Osteoblast (primary cell): ENCODE measurements around the gene HS3ST6. TPM values are rescaled to one million over a fixed set of nuclear protein-coding genes. Genes with fewer than 3 reads are reported as not detected.
"Not testable (repeated sequence)": the region's sequence is repeated elsewhere in the genome, so short reads cannot be mapped to it uniquely, and the experiment has no call there.

Experiments used
- DNase-seq: peaks from one replicate; pipeline ENCODE4 v3.0.0; 2011; ENCODE audit warnings: low spot score, mixed read lengths; ENCODE audit not compliant: insufficient read length; ENCODE audit errors: missing footprints
- H2AFZ ChIP-seq: 2 replicates; pipeline ENCODE4 v1.6.0; 2011; ENCODE audit warnings: mild to moderate bottlenecking, low read length
- H3K27ac ChIP-seq: 2 replicates; pipeline ENCODE4 v1.5.1; 2011; ENCODE audit warnings: mild to moderate bottlenecking, low read depth, low read length, moderate library complexity
- H3K27me3 ChIP-seq: 2 replicates; pipeline ENCODE4 v1.6.0; 2012; ENCODE audit warnings: mild to moderate bottlenecking, control low read depth, inconsistent platforms, low read length, moderate library complexity; ENCODE audit not compliant: insufficient read depth
- H3K36me3 ChIP-seq: 2 replicates; pipeline ENCODE4 v1.5.1; 2011; ENCODE audit warnings: mild to moderate bottlenecking, low read length, control low read depth, moderate library complexity; ENCODE audit not compliant: insufficient read depth
- H3K4me1 ChIP-seq: 2 replicates; pipeline ENCODE4 v1.5.1; 2011; ENCODE audit warnings: mild to moderate bottlenecking, low read length, control low read depth, moderate library complexity; ENCODE audit not compliant: insufficient read depth
- H3K4me2 ChIP-seq: 2 replicates; pipeline ENCODE4 v1.6.0; 2011; ENCODE audit warnings: mild to moderate bottlenecking, low read length; ENCODE audit not compliant: insufficient read depth
- H3K4me3 ChIP-seq: fragments of 200-600 bp; sonication (generic); 3 replicates; pipeline ENCODE4 v1.5.1; 2012; ENCODE audit warnings: mild to moderate bottlenecking, low read length, inconsistent platforms; ENCODE audit not compliant: insufficient read depth
- H3K79me2 ChIP-seq: 2 replicates; pipeline ENCODE4 v1.6.0; 2012; ENCODE audit warnings: mild to moderate bottlenecking, low read length, control low read depth, inconsistent platforms; ENCODE audit not compliant: insufficient read depth
- H3K9me3 ChIP-seq: 2 replicates; pipeline ENCODE4 v1.5.1; 2011; ENCODE audit warnings: low read depth, low read length, control low read depth
- H4K20me1 ChIP-seq: 2 replicates; pipeline ENCODE4 v1.6.0; 2012; ENCODE audit warnings: mild to moderate bottlenecking, low read length, control low read depth; ENCODE audit not compliant: insufficient read depth
- total RNA-seq: library from RNA; depleted of rRNA; stranded (reverse); fragments of >200 nt; gene quantifications from 2 replicates; pipeline ENCODE4 v1.2.3, GENCODE V29; 2012
- TF ChIP-seq, protein P1 (sequence below): IDR thresholded peaks from 2 replicates; pipeline ENCODE4 v1.5.1; 2011; ENCODE audit warnings: mild to moderate bottlenecking, low read depth, low read length, moderate library complexity; ENCODE audit errors: extremely low read depth

Gene HS3ST6
- total RNA-seq, 1 donor = not detected

DNA sequence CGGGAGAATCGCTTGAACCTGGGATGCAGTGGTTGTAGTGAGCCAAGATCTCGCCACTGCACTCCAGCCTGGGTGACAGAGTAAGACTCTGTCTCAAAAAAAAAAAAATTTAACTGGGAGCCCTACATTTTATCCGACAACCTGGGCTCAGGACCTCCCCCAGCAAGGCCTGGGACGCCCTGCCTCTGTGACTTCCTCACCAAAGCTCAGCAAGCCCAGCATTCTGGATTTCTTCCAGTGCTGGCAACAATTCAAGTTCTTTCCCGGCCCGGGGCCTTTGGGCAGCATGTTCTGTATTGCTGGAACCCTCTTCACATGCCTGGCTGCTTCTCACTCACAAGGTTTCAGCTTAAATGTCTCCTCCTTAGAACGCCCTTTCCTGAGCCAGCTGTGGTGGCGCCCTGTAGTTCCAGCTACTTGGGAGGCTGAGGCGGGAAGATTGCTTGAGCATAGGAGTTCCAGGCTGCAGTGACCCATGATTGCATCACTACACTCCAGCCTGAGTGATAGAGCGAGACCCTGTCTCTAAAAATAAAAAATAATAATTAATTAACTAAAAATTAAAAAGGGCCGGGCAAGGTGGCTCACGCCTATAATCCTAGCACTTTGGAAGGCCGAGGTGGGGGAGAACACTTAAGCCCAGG lies 30.4 kb downstream of the HS3ST6 start:
- TF ChIP-seq, protein P1, sequence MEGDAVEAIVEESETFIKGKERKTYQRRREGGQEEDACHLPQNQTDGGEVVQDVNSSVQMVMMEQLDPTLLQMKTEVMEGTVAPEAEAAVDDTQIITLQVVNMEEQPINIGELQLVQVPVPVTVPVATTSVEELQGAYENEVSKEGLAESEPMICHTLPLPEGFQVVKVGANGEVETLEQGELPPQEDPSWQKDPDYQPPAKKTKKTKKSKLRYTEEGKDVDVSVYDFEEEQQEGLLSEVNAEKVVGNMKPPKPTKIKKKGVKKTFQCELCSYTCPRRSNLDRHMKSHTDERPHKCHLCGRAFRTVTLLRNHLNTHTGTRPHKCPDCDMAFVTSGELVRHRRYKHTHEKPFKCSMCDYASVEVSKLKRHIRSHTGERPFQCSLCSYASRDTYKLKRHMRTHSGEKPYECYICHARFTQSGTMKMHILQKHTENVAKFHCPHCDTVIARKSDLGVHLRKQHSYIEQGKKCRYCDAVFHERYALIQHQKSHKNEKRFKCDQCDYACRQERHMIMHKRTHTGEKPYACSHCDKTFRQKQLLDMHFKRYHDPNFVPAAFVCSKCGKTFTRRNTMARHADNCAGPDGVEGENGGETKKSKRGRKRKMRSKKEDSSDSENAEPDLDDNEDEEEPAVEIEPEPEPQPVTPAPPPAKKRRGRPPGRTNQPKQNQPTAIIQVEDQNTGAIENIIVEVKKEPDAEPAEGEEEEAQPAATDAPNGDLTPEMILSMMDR = no peak
- Histone ChIP-seq H2AFZ (no peak overlapping the region), H3K27ac (no peak overlapping the region), H3K36me3 (no peaks in the 10 kb centered on the region), H3K4me3 (no peak overlapping the region), H4K20me1 (no peaks in the 10 kb centered on the region), H3K27me3 (peaks cover 9% of the 10 kb centered on the region), H3K4me2 (no peak overlapping the region), H3K4me1 (no peaks in the 10 kb centered on the region), H3K79me2 (no peaks in the 10 kb centered on the region), H3K9me3 (no peaks in the 10 kb centered on the region)
- no peak for DNase-seq

DNA sequence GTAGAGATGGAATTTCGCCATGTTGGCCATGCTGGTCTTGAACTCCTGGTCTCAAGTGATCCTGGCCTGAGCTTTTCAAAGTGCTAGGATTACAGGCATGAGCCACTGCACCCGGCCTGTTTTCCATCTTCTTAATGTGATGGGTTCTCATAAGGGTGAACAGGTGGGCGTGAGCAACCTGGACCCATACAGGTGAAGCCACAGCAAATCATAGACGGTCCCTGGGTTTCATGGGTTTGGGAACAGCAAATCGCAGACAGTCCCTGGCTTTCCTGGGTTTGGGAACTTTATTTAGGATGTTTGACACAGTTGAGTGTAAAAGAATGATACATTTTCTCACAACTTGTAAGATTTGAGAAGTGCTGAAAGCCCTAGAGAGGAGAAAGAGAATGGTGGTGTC lies 33.3 kb downstream of the HS3ST6 start:
- TF ChIP-seq, protein P1 = no peak
- DNase-seq = no peak
- H3K79me2 ChIP-seq = no peaks in the 10 kb centered on the region
- H3K36me3 ChIP-seq = no peaks in the 10 kb centered on the region
- H3K4me3 ChIP-seq = no peak overlapping the region
- no peaks in the 10 kb centered on the region for H3K4me1 ChIP-seq
- H4K20me1 ChIP-seq = no peaks in the 10 kb centered on the region
- no peak overlapping the region for H2AFZ ChIP-seq
- H3K9me3 ChIP-seq = no peaks in the 10 kb centered on the region
- H3K27ac ChIP-seq = no peak overlapping the region
- H3K4me2 ChIP-seq = no peak overlapping the region
- peaks cover 4% of the 10 kb centered on the region for H3K27me3 ChIP-seq

DNA sequence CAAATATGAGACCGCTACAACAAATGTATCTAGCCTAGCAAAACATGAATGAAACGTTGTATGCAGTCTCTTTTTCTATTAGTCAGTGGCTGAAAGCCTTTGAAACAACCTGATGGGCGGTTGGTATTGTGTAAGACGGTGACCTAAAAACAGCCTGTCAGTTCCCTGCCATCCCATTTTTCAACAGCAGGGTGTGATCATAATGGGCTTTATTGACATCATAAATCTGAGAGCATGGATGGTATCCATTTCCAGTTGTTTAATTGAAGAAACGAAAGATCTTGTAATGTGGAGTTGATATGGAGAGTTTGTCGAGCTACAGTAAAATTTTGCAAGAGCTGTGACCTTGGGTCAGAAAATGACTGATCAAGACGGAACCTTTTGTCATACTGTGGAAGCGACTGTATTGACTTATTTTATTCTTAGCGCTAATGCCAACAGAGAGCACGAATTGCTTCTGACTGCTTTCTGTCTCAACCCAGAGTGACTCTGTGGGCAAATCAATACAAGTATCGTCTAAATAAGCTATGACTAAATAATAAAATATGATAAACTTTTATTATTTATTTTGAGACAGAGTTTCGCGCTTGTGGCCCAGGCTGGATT lies 34.0 kb downstream of the HS3ST6 start:
- Histone ChIP-seq H3K36me3 (no peaks in the 10 kb centered on the region), H3K9me3 (no peaks in the 10 kb centered on the region), H3K4me3 (no peak overlapping the region), H3K27ac (no peak overlapping the region), H3K4me2 (no peak overlapping the region), H3K4me1 (no peaks in the 10 kb centered on the region), H3K79me2 (no peaks in the 10 kb centered on the region), H3K27me3 (peaks cover 4% of the 10 kb centered on the region), H4K20me1 (no peaks in the 10 kb centered on the region), H2AFZ (no peak overlapping the region)
- DNase-seq = peak; percentile 74
- TF ChIP-seq, protein P1 = peak; percentile 24

DNA sequence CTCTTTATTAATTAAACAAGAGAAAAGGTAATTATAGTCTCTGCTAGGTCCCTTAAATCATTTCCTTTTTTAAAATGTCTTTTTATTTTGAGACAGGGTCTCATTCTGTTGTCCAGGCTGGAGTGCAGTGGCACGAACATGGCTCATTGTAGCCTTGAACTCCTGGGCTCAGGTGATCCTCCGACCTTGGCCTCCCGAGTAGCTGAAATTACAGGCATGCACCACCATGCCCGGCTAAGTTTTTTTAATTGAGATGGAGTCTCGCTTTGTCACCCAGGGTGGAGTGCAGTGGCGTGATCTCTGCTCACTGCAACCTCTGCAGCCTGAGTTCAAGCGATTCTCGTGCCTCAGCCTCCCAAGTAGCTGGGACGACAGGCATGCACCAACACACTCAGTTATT lies 37.0 kb downstream of the HS3ST6 start:
- not testable (repeated sequence) for H3K36me3 ChIP-seq, H3K27ac ChIP-seq, H3K4me3 ChIP-seq, H4K20me1 ChIP-seq, H3K9me3 ChIP-seq, H3K4me2 ChIP-seq, H3K79me2 ChIP-seq, H3K4me1 ChIP-seq, H2AFZ ChIP-seq, DNase-seq
- H3K27me3 ChIP-seq = peaks cover 20% of the 10 kb centered on the region
